Ovary (tissue), 10 donors: ENCODE data around the gene EIF5A. TPM values are rescaled to one million over a fixed set of nuclear protein-coding genes. Genes with fewer than 3 reads are reported as not detected.

Experiments
- DNase-seq, 5 donors: peaks; one replicate each; pipeline ENCODE4 v3.0.0-alpha.2; 2019 to 2020
- H3K27ac ChIP-seq, 2 donors: fragments of 200-600 bp; one replicate each; pipeline versions ENCODE4 v1.5.1 to v1.8.0; 2019 to 2022
- H3K27me3 ChIP-seq: fragments of 200-600 bp; one replicate; pipeline ENCODE4 v1.8.0; 2022
- H3K36me3 ChIP-seq: fragments of 200-600 bp; sonication (generic); one replicate; pipeline ENCODE4 v1.5.1; 2019
- H3K4me1 ChIP-seq: one replicate; pipeline ENCODE4 v1.8.1; 2013; ENCODE audit warnings: mild to moderate bottlenecking, moderate library complexity; ENCODE audit not compliant: insufficient read depth
- H3K4me3 ChIP-seq: fragments of 200-600 bp; sonication (generic); one replicate; pipeline ENCODE4 v1.5.1; 2017
- H3K9me3 ChIP-seq, 2 donors: fragments of 200-600 bp in 1 of 2; sonication (generic) in 1 of 2; one replicate each; pipeline versions ENCODE4 v1.5.1 to v1.8.1; 2013 to 2019; ENCODE audit warnings: mild to moderate bottlenecking in 1 of 2, moderate library complexity in 1 of 2
- CTCF ChIP-seq, 3 donors: fragments of 450-650 bp in 2 of 3; fragments of 200-600 bp in 1 of 3; IDR thresholded peaks; one replicate each; pipeline versions ENCODE4 v1.5.1 to v1.8.0; 2016 to 2022; ENCODE audit warnings: antibody characterized with exemption in 3 of 3, mild to moderate bottlenecking in 1 of 3
- EP300 ChIP-seq: sonication (generic); formaldehyde crosslinking; IDR thresholded peaks from one replicate; pipeline ENCODE4 v1.6.1; 2017; ENCODE audit warnings: antibody characterized with exemption
- POLR2A ChIP-seq: fragments of 450-650 bp; IDR thresholded peaks from one replicate; pipeline ENCODE4 v1.6.1; 2017; ENCODE audit warnings: antibody characterized with exemption, mild to moderate bottlenecking, moderate library complexity
- WGBS, 3 donors: extraction: QIAGEN DNeasy Blood & Tissue Kit in 1 of 3; methylation state at CpG; one replicate each; pipeline versions ENCODE4 v1.1.5 to v1.1.7; 2013 to 2017; 5-methylcytosine and 5-hydroxymethylcytosine counted together
- intact Hi-C, 4 donors: fragments of 100-400 bp; cut with DNase I; formaldehyde crosslinking; loops; one replicate each; pipeline versions ENCODE4 v1.11.0 to v1.15.1; 2022 to 2023
- long read RNA-seq, 3 donors: library from polyadenylated mRNA in 2 of 3; unstranded in 2 of 3; transcript quantifications; one replicate each; pipeline ENCODE4 v2.0.0 and lab custom pipeline, GENCODE V29; 2021 to 2026
- polyA plus RNA-seq, 2 donors: library from polyadenylated mRNA; stranded (reverse); fragments of 200-250 nt in 1 of 2; fragments of 350-450 nt in 1 of 2; fragmentation: Illumina TruSeq in 1 of 2; extraction: RNeasy Lipid Tissue Mini Kit (QIAGEN cat#74804) in 1 of 2; gene quantifications; one replicate each; pipeline ENCODE4 v1.2.3, GENCODE V29; 2013 to 2014
- total RNA-seq, 7 donors: library from RNA; depleted of rRNA in 2 of 7; stranded (reverse); fragments of >200 nt in 2 of 7; fragmentation: NEBNext Ultra II Directional in 3 of 7; extraction: Animal tissue kit (Norgen Biotek cat#: 25700) in 3 of 7; gene quantifications; one replicate each; pipeline versions ENCODE4 v1.1.0 to v1.2.4, GENCODE V29; 2016 to 2023
- donor health status: DM: no; HTN: no; CAD: no; lungs with moderate emphysema.
- donor health status: DM: no; HTN: no; CAD: no.
- donor health status: Bipolar disorder and iron deficiency.
- donor health status: DM: yes; HTN: yes; CAD: no.
- donor health status: DM: no; HTN: no; CAD: no.
- donor health status: DM: yes; HTN: yes; CAD: no.

EIF5A gene
- total RNA-seq (100 to 1,000 TPM in 5 of 7 donors, 10 to 100 TPM in 2; 55.9 to 302 (median 229) TPM), polyA plus RNA-seq (100 to 1,000 TPM; 182 to 258 TPM)
- long read RNA-seq, donor 1, transcript EIF5A-205 (6 exons, 1,271 nt): minor isoform, 6 of 315 reads
- long read RNA-seq, donor 1, transcript EIF5A-201 (6 exons, 1,256 nt): minor isoform, 21 of 315 reads
- long read RNA-seq, donor 1, transcript EIF5A-202 (6 exons, 1,511 nt): major isoform, 263 of 315 reads
- long read RNA-seq, donor 1, partial matches to known transcripts: 12 of 315 reads
- long read RNA-seq, donor 1, other reads (novel, unspliced or antisense): 13 of 315 reads
- long read RNA-seq, donor 2, transcript EIF5A-202 (6 exons, 1,511 nt): major isoform, 155 of 427 reads
- long read RNA-seq, donor 2, transcript EIF5A-201 (6 exons, 1,256 nt): minor isoform, 7 of 427 reads
- long read RNA-seq, donor 2, transcript EIF5A-210 (2 exons, 609 nt): minor isoform, 5 of 427 reads
- long read RNA-seq, donor 2, partial matches to known transcripts: 144 of 427 reads
- long read RNA-seq, donor 2, other reads (novel, unspliced or antisense): 112 of 427 reads
- long read RNA-seq, donor 3, transcript EIF5A-202 (6 exons, 1,511 nt): major isoform, 148 of 205 reads
- long read RNA-seq, donor 3, transcript EIF5A-205 (6 exons, 1,271 nt): minor isoform, 11 of 205 reads
- long read RNA-seq, donor 3, partial matches to known transcripts: 29 of 205 reads
- long read RNA-seq, donor 3, other reads (novel, unspliced or antisense): 14 of 205 reads

DNA sequence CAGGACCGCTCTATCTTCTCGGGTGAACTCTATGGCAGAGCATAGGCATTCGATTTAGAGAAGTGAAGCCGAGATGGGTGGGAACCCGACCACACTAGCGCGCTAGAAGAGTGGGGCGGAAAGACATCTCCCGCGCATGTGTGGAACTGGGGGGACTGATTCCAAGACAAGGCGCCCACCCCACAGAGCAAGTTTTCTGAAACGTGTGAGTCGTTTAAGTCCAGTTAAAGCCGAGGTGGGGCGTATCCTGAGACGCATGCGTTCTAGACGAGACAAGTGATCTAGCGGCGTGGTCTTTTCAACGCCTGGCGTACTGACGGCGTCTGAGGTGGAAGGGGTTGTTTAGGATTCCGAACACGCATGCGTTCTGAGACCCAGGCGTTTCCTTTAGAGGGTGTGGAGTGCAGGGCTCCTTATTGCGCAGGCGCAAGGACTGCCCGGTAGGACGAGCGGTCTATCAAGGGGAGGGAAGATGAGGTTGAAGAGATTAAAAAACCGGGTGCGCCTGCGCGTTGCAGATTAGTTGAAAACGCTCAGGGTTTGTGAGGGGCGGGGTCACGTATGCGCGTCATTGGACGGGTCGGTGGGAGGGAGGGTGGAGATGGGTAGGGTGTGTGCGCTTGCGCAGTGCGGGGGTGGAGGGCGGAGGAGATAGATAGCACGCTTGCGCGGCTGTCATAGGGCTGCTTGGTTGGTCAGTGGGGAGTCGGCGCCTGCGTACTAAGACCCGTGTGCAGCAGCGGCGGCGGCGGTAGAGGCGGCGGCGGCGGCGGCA is at the start of gene EIF5A:
EIF5A (plus strand) TSS at position 718 of the 775 bp plus-strand sequence. CDS start 2,008 bp downstream, outside the sequence.
- intact Hi-C loops: loop anchor here in 1 of 4 donors (5.0 kb wide), 1 partner anchor 265 kb away; no protein-coding TSS in a partner anchor
- H3K9me3 ChIP-seq: no peaks in the 10 kb centered on the region
- DNase-seq: peak; percentile 100
- H3K27ac ChIP-seq: peak within 1 kb of the TSS; percentile 94
- peak within 1 kb of the TSS; percentile 91 for H3K4me3 ChIP-seq
- TF ChIP-seq CTCF (IDR thresholded peaks at IDR 0.05) (peak in 1 of 3 donors; percentile 11), EP300 (peak; percentile 20), POLR2A (peak; percentile 90)
- H3K36me3 ChIP-seq: no peaks in the 10 kb centered on the region
- peaks cover 9% of the 10 kb centered on the region for H3K4me1 ChIP-seq
- H3K27me3 ChIP-seq: no peaks in the 10 kb centered on the region
- 0 to 1% (median 0%) methylated on average over 55 to 64 of the region's 64 CpGs for WGBS, 3 donors

DNA sequence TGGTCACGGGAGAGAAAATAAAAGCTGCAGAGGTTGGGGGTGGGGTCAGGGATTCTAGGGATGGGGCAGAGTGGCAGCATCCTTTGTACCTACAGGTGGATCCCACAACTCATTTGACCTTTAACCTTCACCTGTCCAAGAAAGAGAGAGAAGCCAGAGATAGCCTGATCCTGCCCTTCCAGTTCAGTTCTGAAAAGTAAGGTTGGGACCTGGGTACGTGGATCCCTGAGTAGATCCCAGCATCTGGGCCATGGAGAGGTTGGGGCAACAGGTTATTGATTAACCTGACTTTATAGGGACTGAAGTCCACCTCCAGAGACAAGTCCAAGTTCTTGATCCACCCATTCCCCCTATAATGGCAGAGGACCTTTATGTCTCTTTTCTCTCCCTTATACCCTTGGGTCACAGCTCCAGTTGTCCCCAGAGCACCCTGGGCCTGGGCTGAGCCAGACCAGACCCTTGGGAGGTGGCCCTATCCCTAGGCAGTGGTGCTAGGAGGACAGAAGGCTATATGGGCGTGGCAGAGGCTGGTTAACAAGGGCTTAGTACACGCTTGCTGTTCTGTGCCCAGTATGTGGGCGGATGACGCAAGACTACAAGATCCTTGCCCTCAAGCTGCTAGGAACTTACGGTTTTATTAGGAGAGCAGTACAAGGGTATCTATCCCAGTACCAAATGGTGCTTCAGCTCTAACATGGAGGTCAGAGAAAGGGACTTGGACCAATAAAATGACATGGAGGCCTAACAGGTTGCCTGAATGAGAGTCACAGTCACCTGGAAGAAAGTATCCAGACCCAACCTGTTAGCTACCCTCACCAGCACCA is 48.5 kb upstream of the EIF5A start:
- intact Hi-C loops: no loop called here

DNA sequence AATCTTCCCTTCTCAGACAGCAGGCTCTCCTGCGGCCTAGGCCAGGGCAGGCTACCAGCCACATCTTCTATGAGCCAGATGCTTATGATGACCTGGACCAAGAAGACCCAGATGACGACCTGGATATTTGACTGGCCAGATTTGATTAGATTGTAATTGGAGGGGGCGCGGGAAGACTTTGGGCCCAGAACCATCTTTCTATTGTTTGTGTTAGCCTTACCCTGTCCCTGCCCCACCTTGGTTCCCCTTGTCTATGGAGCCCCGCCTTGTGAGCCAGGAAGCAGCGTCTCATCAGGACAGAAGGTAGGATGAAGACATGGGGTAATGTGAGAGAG is 47.9 kb upstream of the EIF5A start:
- 90 to 95% (median 93%) methylated on average over 6 of the region's 6 CpGs for WGBS, 3 donors
- no peak for TF ChIP-seq EP300
- TF ChIP-seq CTCF (IDR thresholded peaks at IDR 0.05): no peak
- Histone ChIP-seq H3K27me3 (peaks cover 7% of the 10 kb centered on the region), H3K9me3 (no peaks in the 10 kb centered on the region), H3K27ac (no peak overlapping the region), H3K36me3 (no peaks in the 10 kb centered on the region), H3K4me1 (peaks cover 11% of the 10 kb centered on the region), H3K4me3 (no peak overlapping the region)
- DNase-seq: no peak
- intact Hi-C loops: no loop called here

More for the DNA sequence above, 48.5 kb upstream of the EIF5A start:
- DNase-seq: no peak
- no peaks in the 10 kb centered on the region for H3K36me3 ChIP-seq
- H3K27ac ChIP-seq: no peak overlapping the region
- no peak overlapping the region for H3K4me3 ChIP-seq
- no peaks in the 10 kb centered on the region for H3K9me3 ChIP-seq
- H3K27me3 ChIP-seq: peaks cover 7% of the 10 kb centered on the region
- TF ChIP-seq POLR2A (no peak), CTCF (IDR thresholded peaks at IDR 0.05) (no peak), EP300 (no peak)
- H3K4me1 ChIP-seq: peaks cover 11% of the 10 kb centered on the region
- 81 to 85% (median 84%) methylated on average over 7 of the region's 7 CpGs for WGBS, 3 donors
